NB4 (cell line): ENCODE data around the gene SIKE1.

ENCODE experiments used
- CTCF ChIP-seq: IDR thresholded peaks from one replicate; pipeline ENCODE4 v1.5.1; 2012; ENCODE audit warnings: low read depth, low read length
- MAX ChIP-seq: IDR thresholded peaks from 2 replicates; pipeline ENCODE4 v1.6.1; 2011; ENCODE audit warnings: low read depth, low read length
- MYC ChIP-seq: IDR thresholded peaks from 2 replicates; pipeline ENCODE4 v1.6.1; 2011; ENCODE audit warnings: low read depth, low read length
- POLR2A ChIP-seq: IDR thresholded peaks from 2 replicates; pipeline ENCODE4 v1.6.1; 2011; ENCODE audit warnings: mild to moderate bottlenecking; ENCODE audit not compliant: insufficient read length; ENCODE audit errors: extremely low read depth

GRCh38 chr1:114755006-114755931 is 25.2 kb downstream of the SIKE1 start:
- no peak for TF ChIP-seq CTCF
- TF ChIP-seq MAX: no peak
- no peak for TF ChIP-seq POLR2A
- no peak for TF ChIP-seq MYC
